ENCODE data around the gene TFPI.

- TF ChIP-seq CTCF (conservative IDR thresholded peaks at IDR 0.05; ENCODE audit: low read length) (no peak), EZH2phosphoT487 (IDR thresholded peaks at IDR 0.05; ENCODE audit: borderline replicate concordance, low read depth, low read length) (no peak)
Measured at GRCh38 chr2:187594801-187595200, 40.6 kb upstream of the TFPI start.

All from OCI-LY7 (cell line).